CD4-positive, alpha-beta T cell (primary cell): ENCODE data around the gene XPO1. TPM values are rescaled to one million over a fixed set of nuclear protein-coding genes. Genes with fewer than 3 reads are reported as not detected.
"Not testable (repeated sequence)": the region's sequence is repeated elsewhere in the genome, so short reads cannot be mapped to it uniquely, and the experiment has no call there.

Experiments
- ATAC-seq: fragments of 200-7000 bp; cut with Tn5 transposase; one replicate; pipeline ENCODE4 v1.10.0; 2022; ENCODE audit warnings: mild to moderate bottlenecking; ENCODE audit not compliant: poor library complexity
- CTCF ChIA-PET: fragments of 350-600 bp; sonication (Branson Sonifier 250); formaldehyde crosslinking; loops from one replicate; lab custom pipeline; 2021; ENCODE audit warnings: antibody characterized with exemption, inconsistent platforms; lab: Charles Lee
- POLR2A ChIA-PET: fragments of 350-600 bp; sonication (Branson Sonifier 250); formaldehyde crosslinking; loops from one replicate; lab custom pipeline; 2021; ENCODE audit warnings: antibody characterized with exemption, inconsistent platforms; lab: Charles Lee
- DNase-seq, 14 experiments: peaks; one replicate each; pipeline ENCODE4 v3.0.0-alpha.2; 2013 to 2020; ENCODE audit warnings: mixed read lengths in 2 of 14
- H3K27ac ChIP-seq, 2 donors: one replicate each; pipeline versions ENCODE4 v1.5.1 to v1.7.0; 2013; ENCODE audit warnings: low read length in 2 of 2, low read depth in 1 of 2, mild to moderate bottlenecking in 1 of 2
- H3K27me3 ChIP-seq, 2 experiments: 1 replicate in 1 of 2; 2 replicates in 1 of 2; pipeline versions ENCODE4 v1.6.1 to v1.7.0; 2013; ENCODE audit warnings: low read length in 2 of 2, control low read depth in 1 of 2, mild to moderate bottlenecking in 1 of 2, moderate library complexity in 1 of 2; ENCODE audit not compliant: insufficient read depth in 2 of 2, control insufficient read depth in 1 of 2
- H3K36me3 ChIP-seq: one replicate; pipeline ENCODE4 v1.6.1; 2013; ENCODE audit warnings: low read length, control low read depth; ENCODE audit not compliant: insufficient read depth
- H3K4me1 ChIP-seq: one replicate; pipeline ENCODE4 v1.6.1; 2013; ENCODE audit warnings: low read length, control low read depth; ENCODE audit not compliant: insufficient read depth
- H3K4me3 ChIP-seq: one replicate; pipeline ENCODE4 v1.5.1; 2013; ENCODE audit warnings: mild to moderate bottlenecking, low read length, moderate library complexity
- H3K9me3 ChIP-seq, 2 experiments: 1 replicate in 1 of 2; 2 replicates in 1 of 2; pipeline versions ENCODE4 v1.6.1 to v1.7.0; 2013; ENCODE audit warnings: low read length in 2 of 2, mild to moderate bottlenecking in 2 of 2, control low read depth in 1 of 2, moderate library complexity in 1 of 2; ENCODE audit not compliant: control insufficient read depth in 1 of 2, insufficient read depth in 1 of 2
- H3K27ac Mint-ChIP-seq: one replicate; pipeline ENCODE4 v1.8.0; 2020; ENCODE audit warnings: mixed read lengths
- H3K27me3 Mint-ChIP-seq: one replicate; pipeline ENCODE4 v1.8.0; 2021; ENCODE audit warnings: mixed read lengths
- H3K36me3 Mint-ChIP-seq: one replicate; pipeline ENCODE4 v1.8.0; 2021; ENCODE audit warnings: low read depth, mixed read lengths
- H3K4me1 Mint-ChIP-seq: one replicate; pipeline ENCODE4 v1.8.0; 2021; ENCODE audit warnings: low read depth, mixed read lengths
- H3K4me3 Mint-ChIP-seq: one replicate; pipeline ENCODE4 v1.8.0; 2020; ENCODE audit warnings: mild to moderate bottlenecking, mixed read lengths
- H3K9me3 Mint-ChIP-seq: one replicate; pipeline ENCODE4 v1.8.0; 2020; ENCODE audit warnings: mixed read lengths
- CTCF ChIP-seq: fragments of 200-600 bp; IDR thresholded peaks from one replicate; pipeline ENCODE4 v1.8.0; 2022; ENCODE audit warnings: antibody characterized with exemption, mild to moderate bottlenecking
- intact Hi-C, 2 experiments: fragments of 100-400 bp; cut with DNase I in 1 of 2; cut with micrococcal nuclease in 1 of 2; formaldehyde crosslinking; loops; one replicate each; pipeline versions ENCODE4 v1.15.1 to v1.9.0; 2023 to 2025; cut with DNase I, micrococcal nuclease
- total RNA-seq, 174 experiments: library from RNA in 2 of 174; stranded (reverse) in 2 of 174; gene quantifications; one replicate each; pipeline ENCODE4 v1.2.3 and lab custom pipeline; 2021 to 2026

Gene XPO1
- total RNA-seq, 2 experiments from 2014 or later, result 111 to 118 TPM

- CTCF ChIA-PET, result interaction anchor here (2.0 kb wide), 1 partner anchor 34 kb away, joined by 6 read pairs; no protein-coding TSS in a partner anchor
- no peak for ATAC-seq
- Histone ChIP-seq H3K4me3 (no peak overlapping the region), H3K4me1 (peaks cover 54% of the 10 kb centered on the region), H3K9me3 (no peaks in the 10 kb centered on the region), H3K27me3 (no peaks in the 10 kb centered on the region), H3K27ac (no peak overlapping the region), H3K36me3 (peaks cover 9% of the 10 kb centered on the region)
- H3K36me3 Mint-ChIP-seq, result peaks cover 42% of the 10 kb centered on the region
- no peak overlapping the region for H3K4me3 Mint-ChIP-seq
- peaks cover 92% of the 10 kb centered on the region for H3K4me1 Mint-ChIP-seq
- no peak for TF ChIP-seq CTCF
- H3K27me3 Mint-ChIP-seq, result no peaks in the 10 kb centered on the region
- POLR2A ChIA-PET, result interaction anchor here (0.7 to 2.5 kb wide), 3 partner anchors 10 to 78 kb away, joined by 4 to 9 read pairs (median 9); partner anchors contain the start of genes USP34 and XPO1
- DNase-seq, result no peak
- intact Hi-C loops, result no loop called here
- peak overlapping the region; percentile 30 for H3K27ac Mint-ChIP-seq
- no peaks in the 10 kb centered on the region for H3K9me3 Mint-ChIP-seq
Measured at GRCh38 chr2:61460163-61460562, 78.0 kb downstream of the XPO1 start.

GRCh38 chr2:61456746-61457420 lies 81.3 kb downstream of the XPO1 start:
- H3K27me3 Mint-ChIP-seq, result no peaks in the 10 kb centered on the region
- CTCF ChIA-PET, result interaction anchor here (1.3 kb wide), 1 partner anchor 31 kb away, joined by 4 read pairs; no protein-coding TSS in a partner anchor
- H3K4me1 Mint-ChIP-seq, result peaks cover 86% of the 10 kb centered on the region

GRCh38 chr2:61456070-61456745 lies 81.9 kb downstream of the XPO1 start:
- peaks cover 9% of the 10 kb centered on the region for H3K36me3 ChIP-seq
- Mint-ChIP-seq H3K4me3 (peak overlapping the region; percentile 15), H3K36me3 (peaks cover 36% of the 10 kb centered on the region), H3K27ac (peak overlapping the region; percentile 65), H3K27me3 (no peaks in the 10 kb centered on the region), H3K9me3 (no peaks in the 10 kb centered on the region), H3K4me1 (peaks cover 80% of the 10 kb centered on the region)
- no peaks in the 10 kb centered on the region for H3K9me3 ChIP-seq
- POLR2A ChIA-PET, result interaction anchor here (1.9 kb wide), 1 partner anchor 10 kb away, joined by 4 read pairs; no protein-coding TSS in a partner anchor
- intact Hi-C loops, result no loop called here
- no peak for DNase-seq
- no peak overlapping the region for H3K4me3 ChIP-seq
- TF ChIP-seq CTCF, result no peak
- peaks cover 43% of the 10 kb centered on the region for H3K4me1 ChIP-seq
- CTCF ChIA-PET, result no interaction called here
- no peak overlapping the region for H3K27ac ChIP-seq
- ATAC-seq, result no peak
- H3K27me3 ChIP-seq, result no peaks in the 10 kb centered on the region

More at GRCh38 chr2:61456746-61457420, 81.3 kb downstream of the XPO1 start:
- DNase-seq (no peak), ATAC-seq (no peak)
- no peak overlapping the region for H3K27ac ChIP-seq
- no peak overlapping the region for H3K4me3 ChIP-seq
- peaks cover 9% of the 10 kb centered on the region for H3K36me3 ChIP-seq
- no peaks in the 10 kb centered on the region for H3K9me3 Mint-ChIP-seq
- H3K4me1 ChIP-seq, result peaks cover 45% of the 10 kb centered on the region
- no peak for TF ChIP-seq CTCF
- H3K9me3 ChIP-seq, result no peaks in the 10 kb centered on the region
- peak overlapping the region; percentile 65 for H3K27ac Mint-ChIP-seq
- peaks cover 36% of the 10 kb centered on the region for H3K36me3 Mint-ChIP-seq
- intact Hi-C loops, result no loop called here
- H3K27me3 ChIP-seq, result no peaks in the 10 kb centered on the region
- POLR2A ChIA-PET, result interaction anchor here (1.9 kb wide), 1 partner anchor 10 kb away, joined by 4 read pairs; no protein-coding TSS in a partner anchor
- no peak overlapping the region for H3K4me3 Mint-ChIP-seq

GRCh38 chr2:61454972-61455371 lies 83.2 kb downstream of the XPO1 start:
- POLR2A ChIA-PET, ATAC-seq, H3K4me3 Mint-ChIP-seq, H3K9me3 Mint-ChIP-seq, H3K27me3 Mint-ChIP-seq, DNase-seq, H3K9me3 ChIP-seq, H3K27me3 ChIP-seq, intact Hi-C loops, H3K27ac ChIP-seq, H3K4me3 ChIP-seq, CTCF ChIA-PET, H3K36me3 ChIP-seq: not testable (repeated sequence)
- Mint-ChIP-seq H3K36me3 (peaks cover 36% of the 10 kb centered on the region), H3K27ac (peak overlapping the region; percentile 49), H3K4me1 (peaks cover 75% of the 10 kb centered on the region)
- peaks cover 34% of the 10 kb centered on the region for H3K4me1 ChIP-seq
